Glutamatergic neuron (in vitro differentiated cells): ENCODE results near the gene SHFL. TPM values are rescaled to one million over a fixed set of nuclear protein-coding genes. Genes with fewer than 3 reads are reported as not detected.

ENCODE experiments used
- DNase-seq: peaks from one replicate; pipeline ENCODE4 v3.0.0; 2022
- H3K27ac Mint-ChIP-seq: one replicate; pipeline ENCODE4 v1.8.0; 2020; ENCODE audit warnings: mild to moderate bottlenecking, mixed read lengths, inconsistent platforms; ENCODE audit not compliant: unreplicated experiment
- H3K27me3 Mint-ChIP-seq: one replicate; pipeline ENCODE4 v1.8.0; 2020; ENCODE audit warnings: mild to moderate bottlenecking, moderate library complexity, mixed read lengths, inconsistent platforms; ENCODE audit not compliant: unreplicated experiment
- H3K36me3 Mint-ChIP-seq: one replicate; pipeline ENCODE4 v1.8.0; 2020; ENCODE audit warnings: mild to moderate bottlenecking, mixed read lengths, inconsistent platforms; ENCODE audit not compliant: unreplicated experiment
- H3K4me1 Mint-ChIP-seq: one replicate; pipeline ENCODE4 v1.8.0; 2020; ENCODE audit warnings: mild to moderate bottlenecking, low read depth, mixed read lengths, inconsistent platforms; ENCODE audit not compliant: unreplicated experiment
- H3K4me3 Mint-ChIP-seq: one replicate; pipeline ENCODE4 v1.8.0; 2020; ENCODE audit warnings: mild to moderate bottlenecking, mixed read lengths, inconsistent platforms; ENCODE audit not compliant: unreplicated experiment
- H3K9me3 Mint-ChIP-seq: one replicate; pipeline ENCODE4 v1.8.0; 2020; ENCODE audit warnings: mild to moderate bottlenecking, moderate library complexity, mixed read lengths, inconsistent platforms; ENCODE audit not compliant: unreplicated experiment
- CTCF ChIP-seq: fragments of 200-600 bp; sonication (generic); IDR thresholded peaks from one replicate; pipeline ENCODE4 v1.5.0; 2021; ENCODE audit not compliant: partially characterized antibody, unreplicated experiment
- total RNA-seq: library from RNA; stranded (reverse); fragmentation: NEBNext Ultra II Directional; extraction: Animal tissue kit (Norgen Biotek cat#: 25700); gene quantifications from one replicate; pipeline ENCODE4 v1.2.1, GENCODE V29; 2021; ENCODE audit not compliant: unreplicated experiment

SHFL gene
- total RNA-seq, 1 donor from 2014 or later: 0.20 TPM

DNA sequence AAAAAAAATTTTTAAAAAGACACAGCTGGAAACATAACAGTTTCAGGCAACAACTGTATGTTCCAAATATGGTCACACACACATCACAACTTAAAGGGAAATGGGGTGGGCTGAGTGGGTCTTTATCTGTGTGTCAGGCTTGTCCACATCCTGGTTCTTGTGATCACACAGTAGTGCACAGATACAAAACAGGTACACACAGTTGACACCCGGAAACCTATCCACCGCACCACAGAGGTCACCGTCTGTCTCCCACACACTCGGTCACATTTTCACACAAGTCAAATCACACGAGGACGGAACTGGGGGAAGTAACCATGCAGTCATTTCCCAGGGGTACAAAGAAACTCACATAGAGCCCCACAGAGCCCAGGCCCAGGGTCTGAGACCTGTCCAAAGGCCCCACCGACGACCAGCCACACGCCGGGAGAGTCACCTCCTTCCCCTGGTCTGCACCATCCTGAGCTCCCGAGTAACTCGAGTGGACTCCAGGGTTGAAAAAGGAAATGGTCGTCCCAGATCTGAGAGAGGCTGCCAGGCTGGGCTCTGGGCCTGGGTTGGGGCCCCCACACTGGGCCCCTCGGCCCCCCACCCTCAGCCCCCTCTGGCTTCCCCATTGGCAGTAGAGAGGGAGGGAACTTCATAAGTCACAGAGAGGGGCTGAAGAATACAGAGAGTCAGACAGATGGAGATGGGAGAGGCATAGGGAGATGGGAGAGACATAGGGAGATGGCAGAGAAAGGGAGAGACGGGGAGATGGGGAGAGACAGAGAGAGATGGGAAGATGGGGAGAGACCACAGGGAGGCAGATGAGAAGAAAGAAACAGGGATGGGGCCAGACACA is 18.8 kb downstream of the SHFL start:
- no peak overlapping the region for H3K27ac Mint-ChIP-seq

DNA sequence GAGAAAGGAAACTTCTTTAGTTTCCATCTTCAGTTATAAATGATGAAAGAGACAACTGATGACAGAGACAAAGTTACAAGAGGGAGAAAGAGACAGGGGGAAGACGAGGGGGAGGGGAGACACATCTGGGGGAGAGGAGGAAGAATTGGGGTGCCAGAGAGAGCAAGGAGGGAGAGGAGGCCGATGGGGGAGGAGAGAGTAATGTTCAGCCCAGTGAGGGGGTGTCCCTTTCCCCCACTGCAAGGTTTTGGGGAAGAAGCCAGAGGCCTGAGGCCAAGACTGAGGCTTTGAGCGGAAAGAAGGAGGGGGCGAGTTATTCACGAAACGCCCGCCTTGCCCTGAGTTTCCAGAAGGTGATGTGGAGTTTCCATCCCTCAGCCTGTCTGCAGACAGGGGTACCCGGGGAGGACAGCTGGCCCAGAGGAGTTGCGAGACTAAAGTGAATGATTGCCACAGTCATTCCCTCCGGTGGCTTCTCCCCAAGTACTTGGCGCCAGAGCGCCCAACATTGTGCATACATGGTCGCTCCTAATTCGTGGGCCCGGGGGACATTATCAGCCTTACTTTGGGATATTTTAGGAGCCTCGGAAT is 19.5 kb downstream of the SHFL start:
- Mint-ChIP-seq H3K27ac (no peak overlapping the region), H3K9me3 (peaks cover 5% of the 10 kb centered on the region), H3K4me1 (peaks cover 5% of the 10 kb centered on the region), H3K4me3 (peak overlapping the region; percentile 85), H3K27me3 (peaks cover 6% of the 10 kb centered on the region), H3K36me3 (no peaks in the 10 kb centered on the region)
- no peak for TF ChIP-seq CTCF
- no peak for DNase-seq

More for the DNA sequence above, 18.8 kb downstream of the SHFL start:
- no peak overlapping the region for H3K4me3 Mint-ChIP-seq
- H3K27me3 Mint-ChIP-seq: peaks cover 6% of the 10 kb centered on the region
- TF ChIP-seq CTCF: no peak
- no peak for DNase-seq
- peaks cover 5% of the 10 kb centered on the region for H3K9me3 Mint-ChIP-seq
- H3K36me3 Mint-ChIP-seq: no peaks in the 10 kb centered on the region
- peaks cover 5% of the 10 kb centered on the region for H3K4me1 Mint-ChIP-seq

GRCh38 chr19:10106100-10106936 is 20.2 kb downstream of the SHFL start, which contains the start of gene PPAN:
PPAN (plus strand) TSS chr19:10106362; CDS start chr19:10106395, 33 bp downstream.
- peaks cover 5% of the 10 kb centered on the region for H3K9me3 Mint-ChIP-seq
- H3K4me3 Mint-ChIP-seq: peak within 1 kb of the TSS; percentile 85
- peaks cover 5% of the 10 kb centered on the region for H3K4me1 Mint-ChIP-seq
- H3K27ac Mint-ChIP-seq: peak within 1 kb of the TSS; percentile 65
- no peak for TF ChIP-seq CTCF
- H3K36me3 Mint-ChIP-seq: no peaks in the 10 kb centered on the region
- peaks cover 6% of the 10 kb centered on the region for H3K27me3 Mint-ChIP-seq
- DNase-seq: peak; percentile 98

DNA sequence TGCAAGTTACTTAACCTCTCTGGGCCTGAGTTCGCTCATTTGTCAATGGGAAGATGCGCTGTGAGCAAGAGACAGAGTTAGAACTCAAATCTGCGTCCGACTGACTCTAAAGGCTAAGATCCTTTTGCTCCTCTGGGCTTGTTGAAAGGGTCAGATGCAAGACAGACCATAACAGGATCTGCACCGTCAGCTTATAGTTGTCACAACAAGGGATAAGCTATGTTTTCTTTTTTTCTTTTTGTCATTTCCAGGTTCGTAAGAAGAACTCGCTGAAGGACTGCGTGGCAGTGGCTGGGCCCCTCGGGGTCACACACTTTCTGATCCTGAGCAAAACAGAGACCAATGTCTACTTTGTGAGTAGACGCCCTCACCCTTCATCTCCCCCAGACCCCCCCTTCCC is 21.1 kb downstream of the SHFL start:
- TF ChIP-seq CTCF: no peak
- peak overlapping the region; percentile 85 for H3K4me3 Mint-ChIP-seq

More for the DNA sequence above, 21.1 kb downstream of the SHFL start:
- H3K36me3 Mint-ChIP-seq: no peaks in the 10 kb centered on the region
- H3K27me3 Mint-ChIP-seq: peaks cover 4% of the 10 kb centered on the region
- peaks cover 10% of the 10 kb centered on the region for H3K9me3 Mint-ChIP-seq
- DNase-seq: no peak
- peaks cover 5% of the 10 kb centered on the region for H3K4me1 Mint-ChIP-seq
- peak overlapping the region; percentile 65 for H3K27ac Mint-ChIP-seq
